Suppressor macrophage treated with lipopolysaccharide for 1 hour (primary cell): ENCODE measurements around the gene COPS3.

ENCODE experiments used
- DNase-seq, 3 donors: peaks; one replicate each; pipeline ENCODE4 v3.0.0-alpha.2; 2020 to 2022

The COPS3 gene

DNA sequence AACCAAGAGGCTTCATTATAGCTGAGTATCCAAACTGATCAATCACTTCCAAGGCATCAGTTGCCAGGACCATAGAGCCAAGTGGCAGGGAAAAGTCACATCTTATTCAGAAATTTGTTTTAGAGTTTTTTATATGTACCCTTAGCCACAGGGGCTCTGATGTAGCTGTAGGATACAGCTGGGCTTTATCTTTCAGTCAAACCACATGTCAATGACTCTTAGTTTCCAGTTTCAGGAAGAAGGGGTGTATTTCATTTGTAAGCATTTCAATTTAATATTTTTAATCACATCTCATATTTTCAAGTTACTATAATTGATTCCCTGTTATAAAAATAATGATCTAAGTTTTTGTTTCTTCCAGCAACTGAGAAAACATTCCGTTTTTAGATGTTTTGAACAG lies 41.2 kb downstream of the COPS3 start:
- no peak for DNase-seq

DNA sequence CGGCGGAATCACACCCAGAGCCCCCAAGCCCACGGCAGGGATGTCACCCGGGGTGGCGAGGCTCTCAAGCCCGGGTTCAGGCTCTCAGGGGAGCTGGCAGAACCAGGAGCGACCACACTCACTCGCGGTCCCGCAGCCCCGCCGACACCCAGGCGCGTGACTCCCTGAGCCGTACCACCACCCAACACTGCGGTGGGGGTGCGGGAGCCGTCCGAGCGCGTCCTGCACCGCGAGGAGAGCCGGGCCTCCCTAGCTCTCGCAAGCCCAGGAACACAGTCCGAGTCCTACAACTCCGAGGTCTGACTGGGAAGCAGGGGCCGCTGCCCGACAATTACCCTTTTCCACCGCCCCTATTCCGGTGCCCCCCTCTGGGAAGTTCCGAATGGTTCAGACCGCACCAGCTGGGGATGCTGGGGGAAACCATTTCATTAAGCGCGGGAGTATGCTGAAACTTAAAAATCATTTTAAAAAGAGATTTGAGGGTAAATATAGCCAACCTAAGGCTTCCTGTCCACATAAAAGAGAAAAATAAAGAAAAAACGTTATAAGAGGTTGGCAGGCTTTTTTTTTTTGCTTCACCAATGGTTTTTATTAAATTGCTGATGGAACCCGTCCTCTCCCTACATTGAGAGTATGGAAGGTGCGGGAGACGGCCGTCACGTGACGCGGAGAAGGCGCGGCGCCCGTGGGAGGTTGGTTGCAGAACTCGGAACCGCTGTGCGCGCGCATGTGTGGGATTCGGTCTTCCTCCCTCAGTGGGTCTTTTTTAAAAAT lies 43.8 kb downstream of the COPS3 start, which contains the start of gene FLCN:
TSS of gene FLCN (minus strand) at position 143 of the 774 bp plus-strand sequence. CDS start 9,031 bp downstream, outside the sequence.
- DNase-seq: peak; percentile 95 to 97 (median 97)

DNA sequence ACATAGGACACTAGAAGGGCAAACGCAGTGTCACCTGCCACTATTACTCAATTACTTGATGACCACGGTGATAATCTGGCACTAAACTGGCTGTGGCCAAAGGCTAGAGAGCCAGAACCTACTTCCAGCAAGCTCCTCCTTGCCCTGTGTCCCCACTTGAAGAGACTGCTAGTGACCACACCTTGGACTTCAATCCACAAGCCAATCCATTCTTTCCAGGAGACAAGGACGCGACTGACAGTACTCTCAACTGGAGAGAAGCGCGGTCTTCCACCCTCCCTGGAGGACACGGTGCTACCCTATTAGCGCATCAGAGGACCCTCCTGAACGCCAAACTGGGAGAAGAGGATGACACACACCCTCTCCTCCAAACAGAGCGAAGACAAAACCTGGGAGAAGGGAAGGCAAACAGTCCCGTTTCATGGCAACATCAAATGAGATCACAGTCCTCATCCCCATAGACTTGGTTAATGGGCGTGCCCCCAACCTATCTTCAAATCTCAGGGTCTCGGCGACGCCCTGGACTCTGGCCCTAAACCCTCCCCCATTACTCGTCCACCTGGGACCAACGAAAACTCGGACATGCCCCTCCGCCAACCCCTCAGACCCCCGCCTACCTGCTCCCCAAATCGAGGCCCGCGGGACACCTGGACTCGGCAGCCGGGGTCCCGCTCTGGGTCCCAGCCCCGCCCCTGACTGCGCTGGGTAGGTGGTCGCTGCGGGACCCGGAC lies 44.6 kb downstream of the COPS3 start:
- peak; percentile 15 to 29 (median 27) for DNase-seq

DNA sequence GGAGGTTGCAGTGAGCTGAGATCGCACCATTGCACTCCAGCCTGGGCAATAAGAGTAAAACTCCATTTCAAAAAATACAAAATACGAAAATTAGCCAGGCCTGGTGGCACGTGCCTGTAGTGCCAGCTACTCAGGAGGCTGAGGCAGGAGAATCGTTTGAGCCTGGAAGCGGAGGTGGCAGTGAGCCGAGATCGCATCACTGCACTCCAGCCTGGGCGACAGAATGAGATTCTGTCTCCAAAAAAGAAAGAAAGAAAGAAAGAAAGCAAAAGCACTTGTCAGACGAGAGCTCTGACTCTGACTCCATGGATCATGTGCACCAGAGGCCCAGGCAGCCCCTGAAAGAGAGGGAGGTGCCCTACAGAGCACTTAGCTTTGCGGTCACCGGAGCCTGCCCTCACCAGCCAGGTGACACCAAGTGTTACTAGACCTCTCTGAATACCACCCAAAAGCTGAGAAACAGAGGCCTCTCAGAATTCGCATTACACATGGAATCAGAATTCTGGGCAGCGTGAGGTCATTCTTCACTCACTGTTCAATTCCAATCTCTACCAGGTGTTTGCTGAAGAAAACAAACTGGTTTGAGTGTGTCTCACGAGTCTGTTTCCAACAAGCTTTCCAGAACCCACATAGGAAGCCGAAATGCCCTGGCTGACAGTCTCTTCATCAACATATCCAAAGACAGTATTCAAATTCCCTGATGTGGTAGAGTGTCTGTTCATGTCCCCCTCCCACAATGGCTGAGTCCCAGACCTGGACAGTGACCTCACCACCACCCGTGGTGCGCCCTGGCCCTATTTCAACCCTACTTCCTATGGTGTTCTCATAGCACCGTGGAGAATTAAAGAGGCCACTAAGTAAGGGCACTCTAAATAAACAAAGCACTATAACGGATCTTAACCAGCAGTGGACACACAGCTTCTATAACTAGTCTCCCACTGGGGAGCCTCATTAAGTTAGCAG lies 45.6 kb downstream of the COPS3 start:
- DNase-seq: peak; percentile 33 to 52 (median 35)

- no peak for DNase-seq
Observed at GRCh38 chr17:17232303-17232621, 48.8 kb downstream of the COPS3 start.

- no peak for DNase-seq
Observed at GRCh38 chr17:17231621-17232302, 49.3 kb downstream of the COPS3 start.

DNA sequence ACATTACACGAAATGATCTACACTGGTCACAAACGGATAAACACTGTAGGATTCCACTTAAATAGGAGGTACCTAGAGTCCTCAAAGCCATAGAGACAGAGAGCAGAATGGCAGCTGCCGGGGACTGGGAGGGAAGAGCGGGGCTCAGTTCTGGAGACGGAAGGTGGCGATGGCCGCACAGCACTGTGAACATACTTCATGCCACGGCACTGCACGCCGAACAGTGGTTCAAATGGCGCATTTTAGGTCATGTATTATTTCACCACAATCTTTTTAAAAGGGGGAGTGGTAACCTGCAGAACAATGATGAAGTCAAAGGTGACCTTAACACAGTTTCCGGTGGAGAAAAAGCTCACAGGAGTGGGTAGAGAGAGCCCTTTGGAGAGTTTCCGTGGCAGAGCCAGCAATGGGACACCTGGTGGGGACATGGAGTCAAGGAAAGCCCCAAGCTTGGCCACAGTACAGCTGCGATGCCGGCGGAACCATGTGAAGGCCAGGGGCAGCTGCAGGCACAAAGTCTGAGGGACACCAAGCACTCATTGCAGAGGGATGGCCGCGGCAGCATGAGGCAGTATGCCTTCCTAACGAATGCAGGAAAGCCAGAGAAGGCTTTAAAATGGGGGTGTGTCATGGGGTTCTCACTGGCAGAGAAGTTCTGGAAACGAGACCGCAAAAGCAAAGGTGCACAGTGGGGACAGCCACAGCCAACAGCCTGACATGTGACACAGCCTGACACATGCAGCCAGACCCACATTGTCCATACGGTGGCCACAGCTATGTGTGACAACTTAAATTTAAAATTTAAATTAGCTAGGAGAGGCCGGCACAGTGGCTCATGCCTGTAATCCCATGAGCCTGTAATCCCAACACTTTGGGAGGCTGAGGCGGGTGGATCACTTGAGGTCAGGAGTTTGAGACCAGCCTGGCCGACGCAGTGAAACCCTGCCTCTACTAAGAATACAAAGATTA lies 51.3 kb downstream of the COPS3 start:
- DNase-seq: no peak

DNA sequence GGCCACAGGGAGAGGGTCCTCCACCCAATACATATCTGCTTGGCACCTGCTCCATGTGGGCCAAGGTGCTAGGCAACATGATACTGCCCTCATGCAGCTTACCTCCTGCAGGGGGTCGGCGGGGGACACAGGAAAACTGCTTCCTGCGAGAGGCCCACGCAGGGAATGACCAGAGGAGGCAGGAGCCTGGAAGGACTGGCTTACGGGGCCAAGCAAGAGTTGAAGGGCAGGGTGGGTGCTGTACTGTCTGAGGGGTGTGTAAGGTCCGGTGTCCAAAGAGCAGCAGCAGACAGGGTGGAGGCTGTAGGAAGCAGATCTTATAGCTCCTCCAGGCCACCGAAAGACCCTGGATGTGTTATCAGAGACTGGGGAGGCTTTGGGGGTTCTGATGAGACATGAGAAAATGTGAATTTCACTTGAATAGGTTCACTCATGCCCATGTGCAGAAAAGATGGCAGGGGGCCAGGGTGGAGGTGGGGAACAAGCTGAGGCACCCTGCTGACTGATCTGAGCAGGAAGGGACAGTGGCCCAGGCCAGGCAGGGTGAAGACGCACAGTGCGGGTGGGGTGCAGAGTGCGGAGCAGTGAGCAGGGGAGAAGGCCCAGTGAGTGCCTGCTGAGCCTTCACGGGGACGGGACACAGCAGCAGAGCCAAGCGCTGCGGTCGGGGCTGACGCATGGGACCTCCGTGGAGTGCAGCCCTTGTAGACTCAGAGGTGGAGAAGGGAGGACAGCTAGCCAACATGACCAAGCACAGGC lies 52.3 kb downstream of the COPS3 start:
- no peak for DNase-seq

GRCh38 chr17:17227608-17228520 lies 53.2 kb downstream of the COPS3 start:
- DNase-seq: no peak

GRCh38 chr17:17226451-17227265 lies 54.4 kb downstream of the COPS3 start:
- no peak for DNase-seq

- no peak for DNase-seq
Observed at GRCh38 chr17:17225901-17226300, 55.1 kb downstream of the COPS3 start.

DNA sequence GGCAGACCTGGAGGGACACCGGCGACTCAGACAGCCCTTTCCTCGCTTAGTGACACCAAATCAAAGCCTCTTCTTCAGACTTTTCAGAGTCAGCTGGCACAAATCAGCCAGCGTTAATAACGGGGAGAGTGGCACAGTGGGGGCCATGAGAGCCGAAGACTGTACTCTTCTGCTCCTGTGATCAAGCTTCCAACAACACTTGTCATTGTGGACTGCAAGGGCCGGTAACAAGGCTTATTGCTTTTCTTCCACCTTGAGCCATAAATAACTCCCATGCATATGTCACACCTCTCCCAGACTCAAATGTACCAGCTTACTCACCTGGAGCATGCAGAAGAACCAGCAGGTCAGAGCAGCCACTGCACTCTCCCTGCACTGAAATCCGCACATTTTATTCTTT lies 56.9 kb downstream of the COPS3 start:
- no peak for DNase-seq

GRCh38 chr17:17223736-17224135 lies 57.3 kb downstream of the COPS3 start:
- DNase-seq: no peak

DNA sequence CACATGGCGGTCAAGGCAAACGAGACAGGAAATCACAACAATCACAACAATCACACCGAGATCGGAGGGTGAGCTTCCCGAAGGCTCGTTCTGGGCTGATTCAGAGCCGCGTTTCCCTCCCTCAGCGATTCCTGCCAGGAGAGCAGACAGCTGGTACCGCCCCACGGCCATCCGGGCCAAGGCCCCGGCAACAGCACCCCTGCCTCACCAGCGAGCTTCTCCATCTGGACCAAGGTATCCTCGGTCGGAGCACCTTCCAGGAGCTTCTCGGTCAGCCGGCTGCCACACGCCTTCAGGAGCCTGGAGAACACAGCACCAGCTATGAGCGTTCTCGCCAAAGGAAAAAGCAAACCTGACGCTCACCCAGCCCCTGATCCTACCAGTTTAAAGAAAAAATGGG lies 59.7 kb downstream of the COPS3 start:
- no peak for DNase-seq

DNA sequence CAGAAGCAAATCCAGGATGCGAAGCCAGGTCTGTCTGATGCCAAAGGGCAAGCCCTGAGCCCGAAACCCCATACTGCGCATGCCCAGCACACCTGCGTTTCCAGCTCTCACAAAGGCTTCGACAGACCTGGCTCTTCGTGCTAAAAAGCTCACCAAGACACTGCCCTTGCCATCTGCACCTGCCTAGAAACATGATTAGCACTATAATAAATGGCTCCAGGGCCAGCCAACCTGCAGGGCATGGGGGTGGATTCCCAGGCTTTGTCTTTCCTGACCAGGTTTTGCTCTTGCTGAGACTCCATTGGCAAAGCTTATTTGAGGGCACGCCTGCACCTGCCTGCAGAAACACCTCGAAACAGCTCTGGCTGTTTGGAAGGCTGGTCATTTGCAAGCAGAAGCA lies 60.5 kb downstream of the COPS3 start:
- no peak for DNase-seq

- no peak for DNase-seq
Observed at GRCh38 chr17:17217995-17218394, 63.1 kb downstream of the COPS3 start.

GRCh38 chr17:17216776-17217175 lies 64.3 kb downstream of the COPS3 start:
- no peak for DNase-seq

- no peak for DNase-seq
Observed at GRCh38 chr17:17216236-17216635, 64.8 kb downstream of the COPS3 start.

GRCh38 chr17:17215575-17215974 lies 65.5 kb downstream of the COPS3 start:
- no peak for DNase-seq
